ENCODE measurements around the gene CLCN6.
A peak's percentile ranks its signal among the peaks of the same experiment; 100 is the strongest.
"Not testable (repeated sequence)": the region's sequence is repeated elsewhere in the genome, so short reads cannot be mapped to it uniquely, and the experiment has no call there.

Gene CLCN6

DNA sequence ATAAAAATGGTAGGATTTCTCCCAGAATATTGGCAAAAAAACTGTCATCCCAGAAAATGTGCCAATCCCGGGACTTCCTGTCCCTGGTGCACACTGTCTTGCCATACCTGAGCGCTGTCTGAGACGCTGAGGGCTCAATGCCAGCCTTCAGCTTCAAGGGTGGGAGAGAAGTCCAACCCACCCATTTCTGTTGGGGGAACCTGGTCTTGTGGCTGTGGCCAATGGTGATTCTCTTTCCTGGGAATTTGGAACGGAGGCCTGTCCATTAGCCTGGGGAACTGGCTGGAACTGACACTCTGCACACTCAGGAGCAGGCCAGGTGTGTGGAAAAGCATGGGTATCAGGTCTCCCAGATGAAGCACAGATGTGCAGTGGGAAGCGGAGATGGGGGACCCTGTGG is 6.9 kb upstream of the CLCN6 start:
- Histone ChIP-seq H3K9ac (ENCODE audit: low read depth, low read length) (no peak overlapping the region), H3K27ac (ENCODE audit: low read depth, low read length) (no peak overlapping the region), H3K4me1 (ENCODE audit: control insufficient read depth, insufficient read depth, low read length) (peaks cover 19% of the 10 kb centered on the region), H3K9me3 (ENCODE audit: control insufficient read depth, insufficient read depth, low read length) (no peaks in the 10 kb centered on the region), H3K27me3 (ENCODE audit: control insufficient read depth, insufficient read depth, low read length) (no peaks in the 10 kb centered on the region), H3K36me3 (ENCODE audit: control insufficient read depth, insufficient read depth, low read length) (peaks cover 49% of the 10 kb centered on the region), H3K4me3 (ENCODE audit: low read depth, low read length) (no peak overlapping the region)

DNA sequence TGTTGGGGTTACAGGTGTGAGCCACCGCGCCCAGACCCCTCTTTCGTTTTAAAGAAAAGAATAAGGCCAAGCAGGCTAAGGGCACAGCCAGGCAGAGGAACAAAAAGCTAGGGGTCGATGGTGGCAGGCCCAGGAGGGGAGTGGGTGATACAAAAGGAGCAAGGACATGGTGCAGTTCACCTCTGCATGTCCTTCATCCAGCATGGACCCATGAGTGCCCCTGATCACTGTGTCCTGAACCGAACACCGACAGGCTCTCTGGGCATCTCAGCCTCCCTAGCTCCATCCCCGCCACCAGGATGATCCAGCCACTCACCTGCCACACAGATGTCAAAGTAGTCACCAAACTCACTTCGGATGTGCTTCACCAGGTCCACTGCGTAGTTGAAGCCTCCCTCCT is 6.1 kb upstream of the CLCN6 start:
- H3K27me3 ChIP-seq (ENCODE audit: control insufficient read depth, insufficient read depth, low read length): no peaks in the 10 kb centered on the region
- peaks cover 25% of the 10 kb centered on the region for H3K4me1 ChIP-seq (ENCODE audit: control insufficient read depth, insufficient read depth, low read length)
- no peak overlapping the region for H3K27ac ChIP-seq (ENCODE audit: low read depth, low read length)
- peaks cover 41% of the 10 kb centered on the region for H3K36me3 ChIP-seq (ENCODE audit: control insufficient read depth, insufficient read depth, low read length)
- no peak overlapping the region for H3K9ac ChIP-seq (ENCODE audit: low read depth, low read length)
- no peaks in the 10 kb centered on the region for H3K9me3 ChIP-seq (ENCODE audit: control insufficient read depth, insufficient read depth, low read length)
- H3K4me3 ChIP-seq (ENCODE audit: low read depth, low read length): no peak overlapping the region

DNA sequence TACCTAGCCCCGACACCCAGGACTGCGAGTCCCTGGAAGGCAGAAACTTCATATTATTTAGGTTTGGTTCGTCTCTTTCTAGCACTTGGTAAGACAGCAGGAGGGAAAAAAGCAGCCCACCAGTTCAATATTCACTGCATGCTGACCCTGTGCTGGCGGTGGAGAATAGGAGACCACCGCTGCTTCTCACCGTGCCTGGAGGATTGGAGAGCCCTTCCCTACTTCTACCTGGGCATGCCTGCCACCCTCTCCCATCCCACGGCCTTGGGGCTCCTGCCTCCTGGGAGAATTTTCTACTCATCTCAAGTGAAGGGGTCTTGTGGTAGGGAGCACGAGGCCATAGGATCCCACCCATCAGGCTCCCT is 5.6 kb upstream of the CLCN6 start:
- Histone ChIP-seq H3K36me3 (ENCODE audit: control insufficient read depth, insufficient read depth, low read length) (peaks cover 36% of the 10 kb centered on the region), H3K4me3 (ENCODE audit: low read depth, low read length) (no peak overlapping the region), H3K27me3 (ENCODE audit: control insufficient read depth, insufficient read depth, low read length) (no peaks in the 10 kb centered on the region), H3K27ac (ENCODE audit: low read depth, low read length) (no peak overlapping the region), H3K9ac (ENCODE audit: low read depth, low read length) (no peak overlapping the region), H3K4me1 (ENCODE audit: control insufficient read depth, insufficient read depth, low read length) (peaks cover 25% of the 10 kb centered on the region), H3K9me3 (ENCODE audit: control insufficient read depth, insufficient read depth, low read length) (no peaks in the 10 kb centered on the region)

DNA sequence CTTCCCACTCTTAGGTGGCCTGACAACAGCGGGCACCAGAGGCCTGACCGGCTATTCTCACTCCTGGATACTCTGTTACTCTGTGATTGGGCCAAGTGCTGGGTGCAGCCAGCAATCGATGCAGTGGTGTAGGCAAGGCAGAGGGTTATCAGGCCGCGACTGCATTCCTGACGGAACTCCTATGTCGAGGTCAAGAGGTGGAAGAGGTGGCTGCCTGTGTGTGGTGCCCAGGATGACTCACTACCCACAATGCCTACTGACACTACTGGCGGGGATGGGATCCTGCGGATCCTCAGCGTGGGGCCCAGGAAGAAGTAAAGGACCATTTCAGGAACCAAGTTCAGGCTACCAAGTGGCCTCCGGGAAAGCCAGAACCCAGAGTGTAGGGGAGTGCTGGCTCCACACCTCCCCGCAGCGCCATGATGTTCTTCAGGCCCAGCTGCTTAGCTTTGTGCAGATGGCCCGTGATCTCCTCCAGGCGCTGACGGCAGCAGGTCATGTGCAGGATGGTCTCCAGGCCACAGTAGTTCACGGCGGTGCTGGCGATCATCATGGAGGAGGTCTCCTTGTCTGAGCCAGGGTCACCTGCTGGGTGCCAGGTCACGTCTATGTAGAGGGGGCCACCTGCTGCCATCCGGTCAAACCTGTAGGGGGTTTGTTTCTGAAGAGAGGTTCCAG is 5.1 kb upstream of the CLCN6 start:
- Histone ChIP-seq H3K9me3 (ENCODE audit: control insufficient read depth, insufficient read depth, low read length) (no peaks in the 10 kb centered on the region), H3K27ac (ENCODE audit: low read depth, low read length) (no peak overlapping the region), H3K27me3 (ENCODE audit: control insufficient read depth, insufficient read depth, low read length) (no peaks in the 10 kb centered on the region), H3K9ac (ENCODE audit: low read depth, low read length) (no peak overlapping the region), H3K36me3 (ENCODE audit: control insufficient read depth, insufficient read depth, low read length) (peaks cover 31% of the 10 kb centered on the region), H3K4me1 (ENCODE audit: control insufficient read depth, insufficient read depth, low read length) (peaks cover 25% of the 10 kb centered on the region), H3K4me3 (ENCODE audit: low read depth, low read length) (no peak overlapping the region)

DNA sequence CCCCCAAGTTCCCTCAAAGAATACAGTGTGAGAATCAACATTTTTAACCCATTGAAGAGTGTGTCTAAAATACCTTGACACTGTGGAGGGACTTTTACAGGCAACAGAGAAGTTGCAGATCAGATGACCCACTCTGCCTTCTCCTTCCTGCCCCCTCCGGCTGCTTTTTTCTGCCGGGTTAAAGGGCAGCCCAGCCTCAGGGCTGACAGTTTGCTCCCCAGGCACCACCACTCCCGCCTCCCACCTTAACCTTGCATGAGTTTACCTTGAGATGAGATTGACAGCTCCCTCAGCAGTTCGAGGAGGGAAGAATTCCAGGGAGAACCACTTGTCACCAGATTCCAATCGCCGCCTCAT is 3.4 kb upstream of the CLCN6 start:
- peaks cover 33% of the 10 kb centered on the region for H3K4me1 ChIP-seq (ENCODE audit: control insufficient read depth, insufficient read depth, low read length)
- peaks cover 31% of the 10 kb centered on the region for H3K36me3 ChIP-seq (ENCODE audit: control insufficient read depth, insufficient read depth, low read length)
- H3K9me3 ChIP-seq (ENCODE audit: control insufficient read depth, insufficient read depth, low read length): no peaks in the 10 kb centered on the region
- no peak overlapping the region for H3K9ac ChIP-seq (ENCODE audit: low read depth, low read length)
- peak overlapping the region; percentile 63 for H3K4me3 ChIP-seq (ENCODE audit: low read depth, low read length)
- H3K27ac ChIP-seq (ENCODE audit: low read depth, low read length): peak overlapping the region; percentile 74
- no peaks in the 10 kb centered on the region for H3K27me3 ChIP-seq (ENCODE audit: control insufficient read depth, insufficient read depth, low read length)

DNA sequence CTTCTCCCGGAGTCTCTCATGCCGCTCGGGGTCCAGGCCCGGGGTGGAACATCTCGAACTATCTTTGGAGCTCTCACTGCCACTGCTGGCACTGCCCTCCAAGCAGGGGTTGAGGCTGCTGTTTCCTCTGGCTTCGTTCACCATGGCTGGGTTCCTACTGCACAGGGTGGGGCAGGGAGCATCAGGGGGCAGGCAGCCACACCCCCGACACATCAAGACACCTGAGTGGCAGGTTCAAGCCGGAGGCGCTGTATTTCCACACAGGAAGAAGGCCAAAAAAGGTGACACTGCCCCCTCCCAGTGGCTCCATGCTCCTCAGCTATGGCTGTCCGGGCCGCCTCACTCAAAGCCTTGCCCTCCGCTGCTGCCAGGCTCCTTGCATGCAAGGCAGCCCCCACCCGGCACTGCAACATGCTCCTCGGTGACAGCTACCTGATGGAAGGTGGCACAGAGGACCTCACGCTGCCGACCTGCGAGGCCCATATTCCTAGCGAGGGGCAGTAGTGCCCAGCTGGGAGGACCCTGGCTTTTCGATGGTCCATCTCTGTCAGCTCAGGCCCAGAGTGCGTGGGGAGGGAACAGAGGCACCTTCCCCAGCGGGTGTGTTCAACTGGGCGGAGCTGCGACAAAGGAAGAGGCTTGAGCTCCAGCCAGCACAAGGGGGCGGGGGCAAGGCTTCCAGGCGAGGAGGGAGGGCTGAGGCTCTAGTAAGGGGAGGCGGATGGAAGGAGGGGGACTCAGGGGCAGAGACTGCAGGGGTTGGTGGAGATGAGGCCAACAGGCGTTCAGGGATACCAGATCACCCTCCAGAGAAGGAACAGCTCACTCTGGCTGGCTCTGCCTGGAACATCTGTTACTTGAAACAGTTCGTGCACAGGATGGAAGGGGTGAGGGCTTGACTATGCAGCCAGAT is 2.8 kb upstream of the CLCN6 start:
- H3K4me3 ChIP-seq (ENCODE audit: low read depth, low read length): peak overlapping the region; percentile 63
- peak overlapping the region; percentile 81 for H3K27ac ChIP-seq (ENCODE audit: low read depth, low read length)
- no peaks in the 10 kb centered on the region for H3K9me3 ChIP-seq (ENCODE audit: control insufficient read depth, insufficient read depth, low read length)
- no peak overlapping the region for H3K9ac ChIP-seq (ENCODE audit: low read depth, low read length)
- no peaks in the 10 kb centered on the region for H3K27me3 ChIP-seq (ENCODE audit: control insufficient read depth, insufficient read depth, low read length)
- peaks cover 33% of the 10 kb centered on the region for H3K4me1 ChIP-seq (ENCODE audit: control insufficient read depth, insufficient read depth, low read length)
- peaks cover 35% of the 10 kb centered on the region for H3K36me3 ChIP-seq (ENCODE audit: control insufficient read depth, insufficient read depth, low read length)

DNA sequence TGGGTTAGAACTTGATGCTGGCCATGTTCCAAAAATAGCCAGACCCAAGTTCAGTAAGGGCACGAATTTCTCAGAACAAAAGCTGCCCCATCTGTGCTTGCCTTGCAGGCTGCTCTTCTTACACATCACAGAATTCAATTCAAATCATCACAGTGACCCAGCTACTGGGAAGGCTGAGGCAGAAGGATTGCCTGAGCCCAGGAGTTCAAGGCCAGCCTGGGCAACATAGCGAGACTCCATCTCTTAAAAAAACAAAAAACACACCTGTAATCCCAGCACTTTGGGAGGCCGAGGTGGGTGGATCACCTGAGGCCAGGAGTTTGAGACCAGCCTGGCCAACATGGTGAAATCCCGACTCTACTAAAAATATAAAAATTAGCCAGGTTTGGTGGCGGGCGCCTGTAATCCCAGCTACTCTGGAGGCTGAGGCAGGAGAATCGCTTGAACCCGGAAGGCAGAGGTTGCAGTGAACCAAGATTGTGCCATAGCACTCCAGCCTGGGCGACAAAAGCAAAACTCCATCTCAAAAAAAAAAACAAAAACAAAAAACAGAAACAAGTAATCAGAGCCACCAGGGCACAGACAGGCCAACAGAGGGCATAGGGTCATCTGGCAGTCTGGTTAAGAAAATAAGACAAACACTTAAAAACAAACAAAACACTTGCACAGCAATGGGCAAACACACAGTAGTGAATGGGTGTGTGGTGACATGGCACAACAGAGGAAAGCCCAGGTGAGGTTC is 1.9 kb upstream of the CLCN6 start:
- Histone ChIP-seq H3K27ac (ENCODE audit: low read depth, low read length) (peak overlapping the region; percentile 97), H3K36me3 (ENCODE audit: control insufficient read depth, insufficient read depth, low read length) (peaks cover 41% of the 10 kb centered on the region), H3K4me1 (ENCODE audit: control insufficient read depth, insufficient read depth, low read length) (peaks cover 33% of the 10 kb centered on the region), H3K4me3 (ENCODE audit: low read depth, low read length) (peak overlapping the region; percentile 91)
- not testable (repeated sequence) for H3K27me3 ChIP-seq (ENCODE audit: control insufficient read depth, insufficient read depth, low read length); H3K9me3 ChIP-seq (ENCODE audit: control insufficient read depth, insufficient read depth, low read length); H3K9ac ChIP-seq (ENCODE audit: low read depth, low read length)

DNA sequence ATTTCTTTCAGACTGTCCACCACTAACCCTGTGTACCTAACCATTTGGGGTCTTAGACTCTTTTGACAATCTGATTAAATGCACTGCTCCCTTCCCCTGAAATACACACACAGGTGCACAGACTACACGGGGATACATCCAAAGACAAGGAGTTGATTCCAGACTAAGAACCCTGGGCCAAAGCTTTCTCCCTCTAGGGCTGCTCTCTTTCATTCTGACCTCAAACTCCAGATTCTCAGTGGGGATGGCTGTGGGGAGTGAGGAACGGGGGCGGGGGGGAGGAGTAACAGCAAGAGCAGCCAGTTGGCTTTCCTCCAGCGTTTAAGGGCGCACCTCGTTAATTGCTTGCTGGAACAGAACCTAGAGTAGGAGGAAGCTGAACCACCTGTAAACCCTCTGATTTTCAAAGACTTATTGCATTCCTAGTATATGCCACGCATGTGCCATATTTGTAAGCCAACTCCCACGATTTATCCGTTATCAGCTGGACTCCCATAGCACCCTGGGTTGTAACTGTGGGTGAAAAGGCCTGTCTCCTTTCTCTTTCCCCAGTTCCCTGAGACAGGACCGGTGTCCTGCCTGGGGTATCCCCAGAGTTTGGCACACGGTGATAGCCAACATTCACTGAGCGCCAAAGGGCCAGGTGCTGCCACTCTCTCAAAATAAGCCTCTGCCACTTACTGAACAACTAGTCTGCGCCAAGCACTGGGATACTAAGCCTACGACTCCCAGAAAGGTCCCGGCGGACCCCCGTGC is 1.1 kb upstream of the CLCN6 start:
- peaks cover 33% of the 10 kb centered on the region for H3K4me1 ChIP-seq (ENCODE audit: control insufficient read depth, insufficient read depth, low read length)
- peak overlapping the region; percentile 76 for H3K9ac ChIP-seq (ENCODE audit: low read depth, low read length)
- H3K27ac ChIP-seq (ENCODE audit: low read depth, low read length): peak overlapping the region; percentile 97
- H3K4me3 ChIP-seq (ENCODE audit: low read depth, low read length): peak overlapping the region; percentile 91
- H3K27me3 ChIP-seq (ENCODE audit: control insufficient read depth, insufficient read depth, low read length): no peaks in the 10 kb centered on the region
- H3K9me3 ChIP-seq (ENCODE audit: control insufficient read depth, insufficient read depth, low read length): no peaks in the 10 kb centered on the region
- peaks cover 47% of the 10 kb centered on the region for H3K36me3 ChIP-seq (ENCODE audit: control insufficient read depth, insufficient read depth, low read length)

DNA sequence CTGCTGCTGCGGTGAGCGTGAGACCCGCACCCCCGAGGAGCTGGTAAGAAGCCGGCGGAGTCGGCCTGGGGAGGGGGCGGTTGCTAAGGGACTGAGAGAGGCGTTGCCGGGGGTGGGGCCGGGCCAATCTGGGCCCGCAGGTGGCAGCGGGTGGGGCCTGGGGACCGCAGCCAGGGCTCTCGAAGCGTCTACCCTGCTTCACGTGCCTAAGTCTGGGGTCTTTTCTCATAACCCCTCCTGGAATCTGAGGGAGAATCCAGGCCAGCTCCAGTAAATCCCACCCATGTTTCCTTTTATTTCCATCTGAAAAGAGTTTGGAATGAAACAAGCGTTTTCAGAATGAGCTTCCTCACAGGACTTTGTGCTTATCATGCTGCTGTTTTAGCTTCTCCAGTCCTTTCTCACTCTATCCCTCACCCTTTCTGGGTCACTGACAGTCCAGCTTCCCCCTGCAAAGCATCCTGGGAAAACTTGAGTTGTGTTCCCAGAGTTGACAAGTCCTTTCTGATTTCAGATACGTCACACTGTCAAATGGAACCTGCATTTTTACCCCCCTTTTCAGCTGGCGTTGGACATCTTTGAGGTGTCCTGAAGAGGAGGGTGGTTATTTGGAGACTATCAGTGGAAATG is 431 bp downstream of the CLCN6 start:
- H3K27me3 ChIP-seq (ENCODE audit: control insufficient read depth, insufficient read depth, low read length): no peaks in the 10 kb centered on the region
- H3K9ac ChIP-seq (ENCODE audit: low read depth, low read length): peak overlapping the region; percentile 38; the same call in 1 of the 2 replicates
- H3K9me3 ChIP-seq (ENCODE audit: control insufficient read depth, insufficient read depth, low read length): no peaks in the 10 kb centered on the region
- H3K4me3 ChIP-seq (ENCODE audit: low read depth, low read length): peak overlapping the region; percentile 91
- H3K27ac ChIP-seq (ENCODE audit: low read depth, low read length): peak overlapping the region; percentile 97
- peaks cover 33% of the 10 kb centered on the region for H3K4me1 ChIP-seq (ENCODE audit: control insufficient read depth, insufficient read depth, low read length)
- H3K36me3 ChIP-seq (ENCODE audit: control insufficient read depth, insufficient read depth, low read length): peaks cover 45% of the 10 kb centered on the region

DNA sequence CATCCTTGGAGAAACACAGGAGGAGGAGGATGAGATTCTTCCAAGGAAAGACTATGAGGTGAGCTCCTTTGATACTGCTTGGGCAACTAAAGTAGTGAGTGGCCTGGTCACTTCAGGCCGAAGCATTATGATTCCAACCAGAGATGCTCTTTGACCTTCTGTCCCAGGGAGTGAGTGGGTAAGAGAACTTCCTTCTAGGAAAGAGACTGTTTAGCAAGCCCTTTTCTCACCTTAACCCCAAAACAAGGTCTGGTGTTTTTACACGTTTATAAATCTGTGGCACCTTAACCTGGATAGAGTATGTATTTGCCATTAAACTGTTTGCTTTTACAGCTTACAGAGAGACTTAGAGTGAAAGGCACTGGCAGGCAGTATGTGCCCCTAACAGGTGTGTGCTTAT is 1.1 kb downstream of the CLCN6 start:
- Histone ChIP-seq H3K4me1 (ENCODE audit: control insufficient read depth, insufficient read depth, low read length) (peaks cover 31% of the 10 kb centered on the region), H3K36me3 (ENCODE audit: control insufficient read depth, insufficient read depth, low read length) (peaks cover 50% of the 10 kb centered on the region), H3K4me3 (ENCODE audit: low read depth, low read length) (peak overlapping the region; percentile 91), H3K27ac (ENCODE audit: low read depth, low read length) (no peak overlapping the region), H3K27me3 (ENCODE audit: control insufficient read depth, insufficient read depth, low read length) (no peaks in the 10 kb centered on the region), H3K9me3 (ENCODE audit: control insufficient read depth, insufficient read depth, low read length) (no peaks in the 10 kb centered on the region), H3K9ac (ENCODE audit: low read depth, low read length) (no peak overlapping the region)
